ENCODE results near the gene MPV17L.
"Not testable (repeated sequence)": the region's sequence is repeated elsewhere in the genome, so short reads cannot be mapped to it uniquely, and the experiment has no call there.

The MPV17L gene

DNA sequence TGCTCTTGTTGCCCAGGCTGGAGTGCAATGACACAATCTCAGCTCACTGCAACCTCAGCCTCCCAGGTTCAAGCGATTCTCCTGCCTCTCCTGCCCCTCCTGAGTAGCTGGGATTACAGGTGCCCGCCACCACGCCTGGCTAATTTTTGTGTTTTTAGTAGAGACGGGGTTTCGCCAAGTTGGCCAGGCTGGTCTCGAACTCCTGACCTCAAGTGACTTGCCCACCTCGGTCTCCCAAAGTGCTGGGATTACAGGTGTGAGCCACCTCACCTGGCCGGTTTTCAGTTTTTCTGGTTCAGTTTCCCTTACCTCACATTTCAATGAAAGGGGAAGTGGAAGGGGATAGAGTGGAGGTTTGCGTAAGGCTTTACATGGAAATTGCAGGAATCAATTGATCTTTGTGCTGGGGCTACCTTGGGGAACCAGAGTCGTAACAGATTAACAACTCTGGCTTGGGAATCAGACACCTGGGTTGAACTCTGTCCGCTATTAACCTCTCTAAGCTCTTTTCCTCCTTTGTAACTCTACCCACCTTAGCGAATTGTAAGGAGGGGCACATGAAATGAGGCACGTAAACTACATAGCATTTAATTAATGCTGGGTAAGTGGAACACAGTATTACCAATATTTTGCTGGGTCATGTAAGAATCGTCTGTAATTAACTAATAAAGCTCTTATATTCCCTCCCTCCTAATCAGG, 3.2 kb downstream of the MPV17L start:
- H3K4me3 ChIP-seq (ENCODE audit: low read length): no peak overlapping the region
- TF ChIP-seq, protein P1, sequence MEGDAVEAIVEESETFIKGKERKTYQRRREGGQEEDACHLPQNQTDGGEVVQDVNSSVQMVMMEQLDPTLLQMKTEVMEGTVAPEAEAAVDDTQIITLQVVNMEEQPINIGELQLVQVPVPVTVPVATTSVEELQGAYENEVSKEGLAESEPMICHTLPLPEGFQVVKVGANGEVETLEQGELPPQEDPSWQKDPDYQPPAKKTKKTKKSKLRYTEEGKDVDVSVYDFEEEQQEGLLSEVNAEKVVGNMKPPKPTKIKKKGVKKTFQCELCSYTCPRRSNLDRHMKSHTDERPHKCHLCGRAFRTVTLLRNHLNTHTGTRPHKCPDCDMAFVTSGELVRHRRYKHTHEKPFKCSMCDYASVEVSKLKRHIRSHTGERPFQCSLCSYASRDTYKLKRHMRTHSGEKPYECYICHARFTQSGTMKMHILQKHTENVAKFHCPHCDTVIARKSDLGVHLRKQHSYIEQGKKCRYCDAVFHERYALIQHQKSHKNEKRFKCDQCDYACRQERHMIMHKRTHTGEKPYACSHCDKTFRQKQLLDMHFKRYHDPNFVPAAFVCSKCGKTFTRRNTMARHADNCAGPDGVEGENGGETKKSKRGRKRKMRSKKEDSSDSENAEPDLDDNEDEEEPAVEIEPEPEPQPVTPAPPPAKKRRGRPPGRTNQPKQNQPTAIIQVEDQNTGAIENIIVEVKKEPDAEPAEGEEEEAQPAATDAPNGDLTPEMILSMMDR (conservative IDR thresholded peaks at IDR 0.05; ENCODE audit: low read length): no peak
- DNase-seq (ENCODE audit: low read depth): no peak

- TF ChIP-seq, protein P1 (conservative IDR thresholded peaks at IDR 0.05; ENCODE audit: low read length): no peak
- no peak for DNase-seq (ENCODE audit: low read depth)
- H3K4me3 ChIP-seq (ENCODE audit: low read length): no peak overlapping the region
Observed at GRCh38 chr16:15399317-15399716, 3.8 kb downstream of the MPV17L start.

- not testable (repeated sequence) for H3K4me3 ChIP-seq (ENCODE audit: low read length); DNase-seq (ENCODE audit: low read depth)
Observed at GRCh38 chr16:15400314-15400713, 4.8 kb downstream of the MPV17L start.

GRCh38 chr16:15401972-15402371, 6.4 kb downstream of the MPV17L start:
- no peak overlapping the region for H3K4me3 ChIP-seq (ENCODE audit: low read length)
- TF ChIP-seq, protein P1 (conservative IDR thresholded peaks at IDR 0.05; ENCODE audit: low read length): no peak
- DNase-seq (ENCODE audit: low read depth): no peak

- H3K4me3 ChIP-seq (ENCODE audit: low read length): no peak overlapping the region
- peak; percentile 21 for DNase-seq (ENCODE audit: low read depth)
- TF ChIP-seq, protein P1 (conservative IDR thresholded peaks at IDR 0.05; ENCODE audit: low read length): no peak
Observed at GRCh38 chr16:15403392-15403995, 7.9 kb downstream of the MPV17L start.

DNA sequence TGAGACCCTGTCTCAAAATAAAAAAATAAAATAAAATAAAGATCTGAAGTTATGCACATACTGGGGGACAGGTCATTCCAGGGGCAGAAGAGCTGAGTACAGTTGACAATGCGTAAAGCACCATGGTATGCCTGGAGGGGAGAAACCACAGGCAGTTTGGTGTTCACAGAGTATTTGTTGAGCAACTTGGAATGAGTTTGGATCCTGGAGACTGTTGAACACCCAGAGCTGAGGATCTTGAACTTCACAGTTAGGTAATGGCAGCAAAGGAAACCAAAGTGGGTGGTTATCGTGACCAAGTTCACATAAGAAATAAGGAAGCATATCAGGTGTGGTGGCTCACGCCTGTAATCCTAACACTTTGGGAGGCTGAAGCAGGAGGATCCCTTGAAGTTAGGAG, 8.5 kb downstream of the MPV17L start:
- not testable (repeated sequence) for DNase-seq (ENCODE audit: low read depth); H3K4me3 ChIP-seq (ENCODE audit: low read length)

GRCh38 chr16:15404792-15405191, 9.2 kb downstream of the MPV17L start:
- DNase-seq (ENCODE audit: low read depth): no peak
- no peak overlapping the region for H3K4me3 ChIP-seq (ENCODE audit: low read length)
- TF ChIP-seq, protein P1 (conservative IDR thresholded peaks at IDR 0.05; ENCODE audit: low read length): no peak

DNA sequence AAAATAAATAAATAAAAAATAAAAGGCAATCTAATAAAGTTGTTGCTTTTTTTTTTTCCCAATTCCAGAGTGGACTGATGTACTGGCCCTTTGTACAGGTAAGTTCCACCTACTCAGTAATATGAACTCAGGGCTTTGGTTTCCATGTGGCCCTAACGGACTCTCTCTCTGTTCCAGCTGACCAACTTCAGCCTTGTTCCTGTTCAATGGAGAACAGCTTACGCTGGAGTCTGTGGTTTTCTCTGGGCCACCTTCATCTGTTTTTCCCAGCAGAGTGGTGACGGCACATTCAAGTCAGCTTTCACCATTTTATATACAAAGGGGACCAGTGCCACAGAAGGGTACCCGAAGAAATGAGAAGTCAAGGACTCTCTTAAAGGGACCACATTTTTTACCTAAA, 12.2 kb downstream of the MPV17L start:
- not testable (repeated sequence) for DNase-seq (ENCODE audit: low read depth); H3K4me3 ChIP-seq (ENCODE audit: low read length)

DNA sequence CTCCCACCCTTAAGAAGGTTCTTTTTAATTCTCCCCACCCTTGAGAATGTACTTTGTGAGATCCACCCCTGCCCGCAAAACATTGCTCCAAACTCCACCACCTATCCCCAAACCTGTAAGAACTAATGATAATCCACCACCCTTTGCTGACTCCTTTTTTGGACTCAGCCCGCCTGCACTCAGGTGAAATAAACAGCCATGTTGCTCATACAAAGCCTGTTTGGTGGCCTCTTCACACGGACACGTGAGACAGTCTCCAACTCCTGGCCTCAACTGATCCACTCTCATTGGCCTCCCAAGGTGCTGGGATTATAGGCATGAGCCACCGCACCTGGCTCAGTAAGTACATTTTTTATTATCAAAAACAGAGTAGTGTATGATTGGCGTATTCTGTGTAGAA, 13.9 kb downstream of the MPV17L start:
- DNase-seq (ENCODE audit: low read depth); H3K4me3 ChIP-seq (ENCODE audit: low read length): not testable (repeated sequence)
